NK-92 (cell line): ENCODE results near the gene RABGGTA.

ENCODE experiments used
- DNase-seq: peaks from one replicate; lab custom pipeline; 2025; ENCODE audit not compliant: unreplicated experiment; lab: John Stamatoyannopoulos, UW

RABGGTA gene

DNA sequence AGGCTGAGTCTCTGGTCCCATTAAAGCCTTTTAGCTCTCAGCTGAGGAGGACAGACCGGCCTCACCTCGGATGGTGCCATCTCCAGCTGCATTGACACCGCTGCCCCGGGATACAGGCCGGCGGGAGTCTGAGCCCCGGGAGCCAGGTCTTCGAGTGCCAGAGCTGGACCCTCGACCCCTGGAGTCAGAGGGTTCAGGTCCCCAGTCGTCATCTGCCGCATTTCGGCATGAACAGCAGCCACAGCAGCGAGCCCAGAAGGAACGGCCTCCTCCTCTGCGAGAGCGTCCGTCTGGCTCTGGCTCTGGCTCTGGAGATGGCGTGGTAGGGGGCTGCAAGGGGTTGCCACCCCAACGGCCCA, 9.4 kb downstream of the RABGGTA start:
- DNase-seq: no peak

DNA sequence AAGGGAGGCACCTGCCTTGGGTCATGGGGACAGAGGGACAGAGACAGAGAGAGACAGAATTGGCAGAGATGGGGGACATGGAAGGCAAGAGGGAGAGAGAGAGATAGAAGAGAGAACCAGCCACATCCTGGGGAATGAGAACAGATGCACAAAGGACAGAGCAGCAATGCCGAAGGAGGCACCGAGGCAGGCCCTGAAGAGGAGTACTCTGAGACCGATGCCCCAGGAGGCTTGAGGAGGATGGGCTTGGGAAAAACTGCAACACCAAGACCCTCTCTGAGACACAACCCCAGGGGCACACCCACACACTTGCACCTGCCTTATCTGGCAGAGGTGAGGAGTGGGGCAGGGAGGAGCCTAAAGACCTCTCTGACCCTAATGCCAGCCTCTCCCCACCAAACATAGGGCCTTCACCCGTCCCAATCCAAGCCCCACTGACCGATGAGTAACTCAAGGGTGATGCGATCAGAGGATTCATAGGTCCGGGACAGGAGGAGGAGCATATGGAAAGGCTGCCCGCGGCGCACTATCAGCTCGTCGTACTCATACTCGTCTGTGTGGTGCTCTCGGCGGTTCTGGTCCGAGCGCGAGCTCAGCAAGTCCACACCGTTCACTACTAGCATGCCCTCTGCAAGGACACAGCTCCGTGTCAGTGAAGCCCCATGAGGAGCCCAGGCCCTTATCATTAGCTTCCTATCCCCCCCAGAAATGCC, 10.0 kb downstream of the RABGGTA start:
- DNase-seq: no peak

DNA sequence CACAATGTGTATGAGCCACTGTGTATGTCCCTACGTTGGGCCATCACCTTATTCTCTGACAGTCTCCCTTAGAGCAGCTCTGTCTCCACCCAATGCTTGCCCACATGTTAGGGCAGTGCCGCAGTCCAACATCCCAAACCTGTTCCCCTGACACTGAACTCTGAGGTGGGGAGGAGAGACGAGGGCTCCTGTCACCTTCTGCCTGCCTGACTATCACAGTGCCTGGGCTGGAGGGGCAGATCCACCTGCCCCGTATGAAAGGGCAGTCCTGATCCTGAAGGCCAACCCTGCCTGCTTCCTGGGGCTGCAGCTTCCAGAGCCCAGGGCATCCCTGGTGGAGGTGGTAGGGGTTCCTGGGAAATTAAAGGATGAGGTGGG, 10.6 kb downstream of the RABGGTA start:
- DNase-seq: no peak

DNA sequence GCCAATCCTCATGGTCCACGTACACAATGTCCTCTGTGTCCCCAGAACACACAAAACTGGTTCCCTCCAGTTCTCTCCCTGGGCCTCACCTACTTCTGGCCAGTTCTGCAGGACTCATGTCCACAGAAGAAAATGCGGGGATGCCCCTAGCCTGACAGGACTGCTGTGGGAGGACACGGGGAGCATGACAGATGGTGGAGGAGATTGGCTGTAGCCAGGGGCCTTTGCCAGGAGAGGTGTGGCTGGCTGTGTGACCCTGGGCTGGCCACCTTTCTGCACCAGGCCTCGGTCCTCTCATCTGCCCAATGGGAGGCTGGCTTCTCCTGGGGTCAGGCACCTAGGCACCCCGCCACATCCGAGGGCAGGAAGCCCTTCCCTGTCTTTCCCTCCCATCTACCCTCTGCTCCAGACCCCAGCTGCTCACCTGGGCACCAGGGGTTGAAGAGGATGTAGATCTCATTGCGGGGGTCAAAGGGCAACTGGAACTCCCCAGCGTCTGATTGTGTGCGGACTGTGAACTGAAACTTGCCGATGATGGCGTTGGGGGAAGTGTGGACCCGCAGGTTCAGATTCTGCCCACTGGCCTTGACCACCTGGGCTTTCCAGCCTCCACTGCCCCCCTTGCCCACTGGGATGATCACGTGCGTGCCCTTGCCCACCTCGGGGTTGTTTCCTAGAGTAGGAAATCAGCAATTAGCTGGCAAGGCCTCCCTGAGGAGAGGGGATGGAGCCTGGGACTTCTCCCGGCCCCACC, 11.2 kb downstream of the RABGGTA start:
- no peak for DNase-seq

DNA sequence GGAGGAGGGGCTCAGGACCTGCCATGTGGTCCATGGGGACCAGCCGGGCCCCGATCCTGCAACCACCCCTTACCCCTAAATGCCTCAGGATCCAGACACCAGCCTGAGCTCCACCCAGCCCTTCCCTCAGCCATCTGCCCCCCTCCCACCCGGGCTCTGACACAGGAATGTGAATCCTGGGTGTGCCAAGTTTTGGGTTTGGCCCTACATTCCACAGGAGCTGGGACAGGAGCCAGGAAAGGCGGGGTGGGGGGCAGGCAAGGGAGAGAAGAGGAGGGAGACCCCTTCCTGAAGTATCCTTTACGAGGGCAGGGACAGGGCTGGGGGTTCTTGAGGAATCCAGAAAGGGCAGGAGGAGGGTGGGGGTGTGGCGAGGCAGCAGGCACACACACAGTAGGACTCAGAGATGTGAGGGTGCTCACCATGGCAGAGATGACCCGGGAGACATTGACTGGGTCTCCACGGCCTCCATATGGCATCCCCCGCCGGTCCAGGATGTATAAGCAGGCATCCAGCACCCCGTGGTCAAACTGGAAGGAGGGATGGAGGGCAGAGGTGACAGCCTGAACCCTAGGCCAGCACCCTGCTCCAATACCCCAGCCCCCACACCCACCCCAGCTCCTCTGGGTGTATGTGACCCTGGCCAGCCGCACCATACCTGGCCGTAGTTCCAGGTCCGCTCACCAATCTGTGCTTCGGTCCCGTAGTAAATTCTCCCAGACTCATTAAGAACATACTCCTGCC, 11.9 kb downstream of the RABGGTA start:
- DNase-seq: no peak

DNA sequence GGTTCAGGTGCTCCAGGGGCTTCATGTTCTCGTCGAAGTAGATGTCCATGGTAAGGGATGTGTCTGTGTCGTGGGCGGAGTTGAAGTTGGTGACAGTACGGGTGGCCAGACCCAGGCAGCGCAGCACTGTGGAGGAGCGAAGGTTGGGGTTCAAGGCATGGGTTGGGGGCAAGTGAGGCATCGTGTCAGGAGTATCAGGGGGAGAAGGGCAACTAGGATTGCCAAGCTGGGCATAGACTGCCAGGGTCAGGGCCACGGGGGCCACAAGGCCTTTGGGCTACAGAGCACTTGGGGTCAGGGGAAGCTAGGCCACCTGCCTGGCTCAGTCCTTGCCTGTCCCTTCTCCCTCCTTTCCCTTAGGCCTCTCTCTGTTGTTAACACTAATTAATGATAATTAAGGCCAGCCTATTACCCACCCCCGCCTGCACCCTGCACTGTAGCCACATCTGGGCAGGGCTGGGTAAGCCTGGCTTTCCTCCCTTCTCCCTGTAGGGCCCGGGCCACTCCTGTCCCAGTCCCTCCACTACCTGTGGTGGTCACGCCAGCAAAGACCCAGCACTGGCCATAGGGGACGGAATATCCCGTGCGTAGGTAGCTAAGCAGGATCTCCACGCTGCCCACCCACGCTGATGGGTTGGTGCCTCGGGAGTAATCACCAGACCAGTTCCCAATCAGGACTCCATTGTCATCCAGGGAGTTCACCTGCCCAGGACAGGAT, 12.7 kb downstream of the RABGGTA start:
- DNase-seq: no peak

DNA sequence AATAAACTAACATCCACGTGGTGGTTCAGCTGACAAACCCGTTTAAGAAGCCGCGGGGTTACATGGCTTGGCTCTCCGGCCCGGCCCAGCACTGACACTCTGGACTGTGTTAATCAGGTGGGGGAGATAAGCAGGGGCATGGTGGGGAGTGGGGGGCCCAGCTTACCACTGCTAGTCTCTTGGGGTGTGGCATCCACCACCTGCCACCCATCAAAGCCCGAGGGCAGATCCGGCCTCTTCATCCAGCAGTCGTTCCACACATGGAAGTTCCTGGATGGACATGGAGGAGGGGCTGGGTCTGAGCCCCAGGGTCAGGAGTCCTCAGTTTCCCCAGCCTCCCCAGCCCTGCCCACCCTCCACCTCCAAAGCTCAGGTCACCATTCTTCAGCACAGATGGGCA, 13.3 kb downstream of the RABGGTA start:
- no peak for DNase-seq

DNA sequence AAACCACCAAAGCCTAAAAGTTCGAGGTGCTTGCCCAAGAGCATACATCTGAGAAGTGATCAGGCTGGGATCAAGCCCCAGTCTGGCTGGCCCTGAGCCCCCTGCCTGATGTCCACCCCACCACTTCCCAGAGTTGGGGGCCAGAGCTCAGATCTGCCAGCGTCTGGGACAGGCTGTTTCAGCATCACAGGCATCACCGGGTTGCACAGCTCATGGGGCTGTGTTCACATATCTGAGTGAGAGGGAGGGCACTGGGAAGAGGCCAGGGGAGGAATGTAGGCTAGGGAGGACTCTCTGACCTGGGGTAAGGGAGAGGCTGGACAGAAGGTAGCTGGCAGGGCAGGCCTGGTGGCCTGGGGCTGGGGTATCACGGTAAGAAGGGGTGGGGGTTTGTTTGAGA, 14.4 kb downstream of the RABGGTA start:
- no peak for DNase-seq

DNA sequence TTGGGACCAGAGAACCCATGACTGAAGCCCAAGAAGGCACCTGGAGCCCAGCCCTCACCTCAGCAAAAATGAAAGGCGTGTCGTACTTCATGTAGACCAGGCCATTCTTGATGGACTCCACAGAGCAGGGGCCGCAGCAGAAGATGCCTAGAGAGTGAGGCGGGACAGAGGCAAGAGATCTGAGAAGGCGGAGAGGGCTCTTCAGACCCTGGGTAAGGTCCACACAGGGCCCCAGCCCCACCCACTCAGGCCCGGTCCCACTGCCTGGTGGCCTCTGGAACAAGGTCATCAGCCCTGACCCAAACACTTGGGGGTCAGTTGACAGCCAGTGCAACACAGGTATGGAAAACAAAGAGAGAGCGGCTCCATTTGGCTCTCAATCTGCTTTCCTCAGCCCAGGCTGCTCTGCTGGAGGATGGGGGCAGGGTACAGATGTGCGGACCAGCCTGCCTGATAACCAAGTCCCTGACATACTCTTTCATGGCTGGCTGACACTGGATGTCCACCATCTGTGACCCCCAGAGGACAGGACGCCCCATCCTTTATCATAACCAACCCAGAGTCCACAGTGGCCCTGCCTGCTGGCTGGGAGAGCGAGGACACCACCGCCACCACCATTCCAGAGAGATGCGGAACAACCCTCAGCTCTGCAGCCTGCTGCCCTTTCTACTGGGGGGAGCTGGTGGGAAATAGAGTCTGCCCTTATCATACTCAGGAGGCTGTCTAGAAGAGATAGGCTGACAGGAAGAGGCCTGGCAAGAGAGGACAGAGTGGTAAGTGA, 15.3 kb downstream of the RABGGTA start:
- DNase-seq: no peak

DNA sequence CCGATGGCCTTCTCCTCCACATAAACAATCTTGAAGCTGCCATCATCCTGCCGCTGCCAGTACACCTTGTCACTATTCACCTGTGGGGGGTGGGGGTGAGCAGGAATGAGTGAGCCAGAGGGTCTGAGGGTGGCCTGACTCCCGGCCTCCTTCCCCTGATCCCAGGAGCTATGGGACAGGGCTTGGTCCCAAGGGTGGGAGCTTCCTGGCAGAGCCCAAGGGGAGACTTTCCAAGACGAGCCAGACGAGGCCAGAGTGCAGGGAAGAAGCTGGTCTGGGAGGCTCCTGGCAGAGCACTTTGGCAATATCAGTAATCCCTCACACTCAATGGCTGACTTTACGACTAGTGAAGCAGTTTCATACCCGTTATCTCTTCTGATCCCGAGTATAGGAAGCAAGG, 16.0 kb downstream of the RABGGTA start:
- DNase-seq: no peak

DNA sequence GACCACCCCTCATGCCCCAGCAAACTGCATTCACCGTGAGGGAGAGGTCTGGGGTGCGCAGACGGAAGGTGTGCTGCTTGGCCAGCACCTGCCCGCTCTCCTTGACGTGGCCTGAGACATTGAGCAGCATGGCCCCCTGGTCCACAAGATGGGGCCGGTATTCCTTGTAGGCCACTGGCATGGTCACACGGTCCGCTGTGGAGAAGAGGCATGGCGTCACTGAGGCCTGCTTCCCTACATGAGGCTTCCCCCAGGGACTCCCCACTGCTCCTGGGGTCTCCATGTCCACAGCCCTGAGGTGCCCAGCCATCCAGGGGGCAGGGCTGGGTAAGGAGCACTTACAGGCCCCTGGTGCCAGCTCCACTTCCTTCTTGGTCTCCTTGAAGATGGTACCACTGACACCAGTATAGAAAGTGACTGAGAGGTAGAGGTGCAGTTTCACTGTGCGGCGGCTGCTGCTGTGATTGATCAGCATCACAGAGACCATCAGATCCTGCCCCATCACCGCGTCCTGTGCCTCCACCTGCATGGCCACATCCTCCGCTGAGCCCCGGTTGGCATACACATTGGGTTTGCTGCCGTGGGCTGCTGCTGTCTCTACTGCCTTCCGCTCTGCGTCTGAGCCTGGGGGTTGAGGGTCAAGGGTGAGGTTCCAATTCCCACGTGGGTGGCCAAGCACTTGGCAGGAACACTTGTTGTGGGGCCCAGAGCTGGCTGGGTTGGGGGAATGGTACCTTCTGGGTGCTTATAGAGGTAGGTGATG, 16.6 kb downstream of the RABGGTA start:
- no peak for DNase-seq

DNA sequence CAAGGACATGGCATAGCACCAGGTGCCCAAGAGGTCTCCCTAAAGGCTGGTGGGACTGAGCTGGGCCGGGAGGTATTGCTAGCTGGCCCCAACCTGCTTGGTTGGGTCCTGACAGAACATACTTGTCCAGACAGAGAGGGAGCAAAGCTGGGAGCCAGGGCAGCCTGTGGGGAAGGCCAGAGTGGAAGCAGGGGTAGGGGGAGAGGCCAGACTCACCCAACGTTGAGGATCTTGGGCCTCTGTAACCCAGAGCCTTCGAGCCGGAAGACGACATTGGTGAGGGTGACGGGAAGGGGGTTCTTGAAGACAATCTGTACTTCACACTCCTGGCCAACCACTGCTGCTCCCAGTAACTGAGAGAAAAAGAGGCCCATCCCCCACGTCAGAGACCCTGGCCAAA, 17.5 kb downstream of the RABGGTA start:
- DNase-seq: no peak

DNA sequence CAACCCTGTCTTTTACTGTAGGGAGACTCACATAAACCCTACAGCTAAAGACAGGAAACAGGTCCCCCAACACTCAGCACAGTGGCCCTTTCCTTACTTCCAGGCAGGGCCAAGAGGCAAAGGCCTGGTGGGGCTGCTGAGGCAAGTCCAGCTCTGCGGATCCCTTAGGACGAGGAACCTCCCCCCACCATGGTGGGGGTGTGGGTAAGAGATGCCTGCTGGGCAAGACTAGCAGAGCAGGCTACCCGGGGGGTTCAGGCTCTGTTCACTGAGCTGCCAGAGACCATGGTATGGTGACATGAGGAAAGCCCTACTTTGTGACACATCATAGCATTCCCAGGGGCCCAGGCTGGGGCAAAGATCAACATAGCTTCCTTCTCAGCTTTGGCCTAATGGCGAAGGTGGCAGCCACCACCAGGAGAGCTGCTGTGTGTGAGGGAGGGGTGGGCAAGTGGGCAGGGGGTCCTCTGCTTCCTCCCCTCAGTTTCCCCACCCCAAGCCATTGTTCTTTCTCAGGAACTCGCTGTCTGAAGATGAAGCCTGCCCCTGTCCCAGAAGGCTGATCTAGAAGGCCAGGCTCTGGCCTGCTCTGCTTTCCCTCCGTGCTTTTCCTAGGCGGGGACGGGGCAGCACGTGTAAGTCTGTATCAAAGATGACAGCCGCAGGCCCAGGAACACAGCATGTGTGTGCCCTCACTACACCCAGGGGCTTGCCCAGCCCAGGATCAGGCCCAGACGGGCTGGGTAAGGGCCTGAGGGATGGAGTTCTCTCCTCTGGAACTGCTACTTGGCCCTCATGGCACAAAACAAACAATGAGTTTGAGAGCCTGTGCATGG, 18.9 kb downstream of the RABGGTA start:
- no peak for DNase-seq

DNA sequence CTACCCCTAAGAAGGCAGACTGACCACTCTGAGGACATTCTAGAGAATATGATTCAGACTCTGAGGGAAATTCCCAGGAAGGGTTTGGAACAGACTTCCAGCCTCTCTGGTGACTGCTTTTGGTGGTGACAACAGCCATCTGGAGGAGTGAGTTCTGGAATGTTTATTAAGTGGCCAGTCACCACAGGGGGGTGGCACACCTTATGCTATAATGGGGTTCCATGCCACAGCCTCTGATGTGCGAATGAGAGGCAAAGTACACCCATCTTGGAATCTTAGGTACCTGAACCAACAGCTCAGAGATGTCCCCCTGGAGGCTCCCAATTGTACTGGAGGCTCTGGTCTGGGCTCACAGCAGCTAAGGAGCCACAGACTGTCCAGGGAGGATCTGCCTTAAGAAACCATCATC, 19.5 kb downstream of the RABGGTA start:
- no peak for DNase-seq

DNA sequence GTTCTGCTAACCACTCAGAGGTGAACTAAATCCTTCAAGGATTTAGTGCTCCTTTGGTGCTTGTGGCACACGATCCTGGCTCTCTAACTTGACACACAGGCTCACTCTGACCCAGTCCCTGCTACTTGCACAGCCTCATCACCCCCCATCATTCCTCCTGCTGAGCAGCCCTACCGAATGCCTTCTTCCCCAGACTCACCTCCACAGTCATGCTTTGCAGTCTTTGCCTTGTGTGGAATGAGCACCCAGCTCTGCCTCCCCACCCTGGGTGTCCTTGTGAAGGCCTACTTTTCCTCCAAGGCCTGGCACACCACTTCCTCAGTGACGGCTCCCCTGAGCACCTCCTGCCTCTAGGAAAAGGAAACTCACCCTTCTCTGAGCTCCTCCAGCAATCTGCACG, 21.0 kb downstream of the RABGGTA start:
- DNase-seq: no peak

DNA sequence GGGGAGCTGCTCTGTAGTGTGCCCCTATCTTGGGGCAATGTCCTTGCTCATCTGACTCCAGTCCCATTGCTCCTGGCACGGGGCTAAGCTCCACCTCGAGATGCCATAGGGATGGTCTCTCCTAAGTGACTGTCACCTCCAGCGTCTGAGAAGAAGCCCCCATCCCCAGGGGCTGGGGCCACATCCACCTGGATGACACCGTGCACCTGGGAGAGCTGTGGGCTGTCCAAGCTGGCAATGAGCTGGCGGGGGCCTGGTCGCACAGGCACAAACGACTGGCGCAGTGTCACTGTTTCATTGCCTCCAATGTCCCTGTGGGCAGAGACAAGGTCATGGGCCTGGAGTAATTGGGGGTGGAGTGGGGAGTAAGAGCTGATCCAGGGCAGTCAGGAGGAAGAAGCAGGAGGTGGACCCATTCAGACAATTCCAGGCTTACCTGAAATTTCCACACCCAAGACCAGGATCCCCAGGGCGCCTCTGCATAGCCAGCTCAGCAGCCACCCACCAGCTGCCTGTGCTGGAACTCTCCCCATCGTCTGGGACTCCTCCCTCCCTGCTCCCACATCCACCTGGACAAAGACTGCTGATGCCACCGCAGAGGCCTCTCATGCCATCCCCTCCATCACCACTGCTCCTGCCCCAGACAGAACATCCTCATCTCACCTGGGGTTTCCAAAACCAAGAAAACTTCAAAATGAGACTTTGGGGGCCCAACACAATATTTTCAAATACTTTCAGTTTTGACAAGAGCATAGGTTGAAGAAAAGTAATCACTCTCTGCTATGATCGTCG, 22.0 kb downstream of the RABGGTA start:
- no peak for DNase-seq

DNA sequence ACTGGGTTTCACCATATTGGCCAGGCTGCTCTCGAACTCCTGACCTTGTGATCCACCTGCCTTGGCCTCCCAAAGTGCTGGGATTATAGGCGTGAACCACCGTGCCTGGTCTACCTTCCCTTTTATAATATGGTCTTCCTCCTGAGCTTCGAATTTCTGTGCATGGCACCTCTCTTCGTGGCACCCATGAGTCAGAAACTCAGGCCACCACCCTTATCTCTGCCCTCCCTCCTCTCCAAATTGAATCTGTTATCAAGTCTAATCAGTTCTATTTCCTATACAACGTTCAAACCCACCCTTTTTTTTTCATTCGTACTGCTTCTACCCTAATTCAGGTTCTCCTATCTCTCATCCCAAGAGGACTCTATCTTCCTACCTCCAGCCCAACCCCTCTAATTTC, 24.0 kb downstream of the RABGGTA start:
- DNase-seq: no peak

DNA sequence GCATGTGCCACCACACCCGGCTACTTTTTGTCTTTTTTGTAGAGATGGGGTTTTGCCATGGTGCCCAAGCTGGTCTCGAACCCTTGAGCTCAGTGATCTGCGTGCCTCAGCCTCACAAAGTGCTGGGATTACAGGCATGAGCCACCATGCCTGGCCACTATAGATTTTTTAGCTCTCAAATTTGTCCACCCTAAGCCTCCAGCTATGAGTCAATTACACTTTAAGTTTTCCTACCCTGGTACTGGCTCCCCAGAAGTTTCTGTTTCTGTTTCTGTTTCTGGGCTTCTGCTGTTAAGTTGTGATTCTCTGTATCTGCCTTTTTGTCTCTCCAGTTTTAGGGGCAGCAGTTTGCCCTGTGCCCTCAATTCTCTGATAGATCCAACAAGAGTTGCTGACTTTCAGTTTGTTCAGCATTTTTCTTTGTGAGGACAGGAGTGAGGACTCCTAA, 24.6 kb downstream of the RABGGTA start:
- DNase-seq: no peak
